Activated CD8-positive, alpha-beta memory T cell treated with anti-CD3 and anti-CD28 coated beads for 36 hours (primary cell): ENCODE measurements around the gene SYCP2L. TPM values are rescaled to one million over a fixed set of nuclear protein-coding genes. Genes with fewer than 3 reads are reported as not detected.
"Not testable (repeated sequence)": the region's sequence is repeated elsewhere in the genome, so short reads cannot be mapped to it uniquely, and the experiment has no call there.

ENCODE experiments used
- CTCF ChIA-PET: fragments of 350-600 bp; sonication (Branson Sonifier 250); formaldehyde crosslinking; loops from one replicate; lab custom pipeline; 2021; ENCODE audit warnings: antibody characterized with exemption; lab: Charles Lee
- POLR2A ChIA-PET: fragments of 350-600 bp; sonication (Branson Sonifier 250); formaldehyde crosslinking; loops from one replicate; lab custom pipeline; 2021; ENCODE audit warnings: antibody characterized with exemption; lab: Charles Lee
- total RNA-seq, 2 experiments: library from RNA; stranded (reverse); gene quantifications; one replicate each; pipeline ENCODE4 v1.2.3, GENCODE V29; 2021

The SYCP2L gene
- total RNA-seq, 2 experiments from 2014 or later, result not detected

DNA sequence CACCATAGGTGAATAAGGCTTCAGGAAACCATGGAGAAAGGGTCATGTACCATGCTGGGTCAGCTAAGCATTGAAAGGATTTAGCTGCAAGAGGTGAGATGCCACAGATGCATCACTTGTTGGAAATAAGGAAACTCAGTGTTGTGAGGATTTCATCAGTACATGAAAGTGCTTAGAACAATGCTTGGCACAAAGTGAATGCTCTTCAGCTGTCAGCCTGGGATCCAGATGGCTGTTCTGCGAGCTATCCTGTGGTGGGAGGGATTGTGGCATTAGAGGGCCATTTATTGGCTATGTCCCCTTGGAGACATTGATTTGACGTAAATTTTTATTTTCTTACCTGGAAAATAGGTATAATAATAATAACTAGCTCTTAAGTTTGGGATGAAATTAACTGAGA lies 104.3 kb downstream of the SYCP2L start:
- POLR2A ChIA-PET, result no interaction called here
- CTCF ChIA-PET, result no interaction called here

DNA sequence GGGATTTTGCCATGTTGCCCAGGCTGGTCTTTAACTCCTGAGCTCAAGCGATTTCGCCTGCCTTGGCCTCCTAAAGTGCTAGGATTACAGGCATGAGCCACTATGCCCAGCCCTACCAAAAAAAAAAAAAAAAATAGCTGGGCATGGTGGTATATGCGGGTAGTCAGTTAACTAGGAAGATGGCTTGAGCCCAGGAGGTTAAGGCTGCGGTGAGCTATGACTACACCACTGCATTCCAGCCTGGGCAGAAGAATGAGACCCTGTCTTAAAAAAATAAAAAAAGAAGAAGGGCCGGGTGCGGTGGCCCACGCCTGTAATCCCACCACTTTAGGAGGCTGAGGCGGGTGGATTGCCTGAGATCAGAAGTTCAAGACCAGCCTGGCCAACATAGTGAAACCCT lies 107.0 kb downstream of the SYCP2L start:
- ChIA-PET POLR2A (no interaction called here), CTCF (interaction anchor here (0.6 to 0.7 kb wide), 2 partner anchors 75 to 1984 kb away, joined by 3 to 4 read pairs; no protein-coding TSS in a partner anchor)

DNA sequence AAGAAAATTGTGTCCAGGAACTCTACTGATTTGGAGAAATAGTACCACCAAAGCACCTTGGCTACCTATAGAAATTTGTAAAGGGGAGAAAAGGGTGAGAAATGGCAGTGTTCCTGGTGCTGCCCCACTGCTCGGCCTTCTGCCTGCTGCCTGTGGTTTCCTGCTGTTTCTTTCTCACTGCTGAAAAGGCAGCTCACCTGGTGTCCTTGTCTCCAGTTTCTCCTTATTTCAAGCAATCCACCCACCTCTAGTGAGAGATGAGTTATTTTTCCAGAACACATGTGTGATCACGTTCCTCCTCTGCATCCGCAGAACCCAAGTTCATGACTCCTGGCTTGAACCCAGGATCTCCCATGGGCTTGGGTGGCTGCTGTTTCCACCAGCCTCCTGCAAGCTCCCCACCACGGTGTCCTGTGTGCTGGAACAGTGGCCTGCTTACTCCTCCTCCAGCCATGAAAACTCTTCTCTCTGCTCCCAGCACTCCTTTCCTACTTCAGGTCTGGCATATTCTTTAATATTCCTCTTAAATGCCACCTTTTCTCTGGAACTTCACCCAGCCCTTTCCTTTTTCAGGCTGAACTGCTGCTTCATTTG lies 108.4 kb downstream of the SYCP2L start:
- POLR2A ChIA-PET, result no interaction called here
- CTCF ChIA-PET, result no interaction called here

DNA sequence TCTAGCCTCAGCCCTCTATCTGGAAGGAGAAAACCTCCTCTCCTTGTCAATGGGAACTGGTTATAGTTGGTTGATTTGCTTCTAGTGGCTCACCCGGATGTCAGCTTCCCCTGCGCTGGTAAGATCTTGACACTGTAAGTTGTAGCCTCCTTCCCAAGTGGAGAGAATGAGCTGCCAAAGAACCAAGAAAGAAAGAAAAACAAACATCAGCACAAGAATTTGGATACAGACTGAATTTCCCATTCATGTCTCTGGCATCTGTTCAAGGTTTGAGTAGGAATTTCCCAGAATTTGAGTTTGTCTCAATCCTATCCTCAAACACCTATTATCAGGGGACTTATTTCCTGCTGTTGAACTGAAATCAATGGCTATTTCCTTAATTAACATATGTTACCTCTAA lies 113.1 kb downstream of the SYCP2L start:
- ChIA-PET CTCF (no interaction called here), POLR2A (no interaction called here)

DNA sequence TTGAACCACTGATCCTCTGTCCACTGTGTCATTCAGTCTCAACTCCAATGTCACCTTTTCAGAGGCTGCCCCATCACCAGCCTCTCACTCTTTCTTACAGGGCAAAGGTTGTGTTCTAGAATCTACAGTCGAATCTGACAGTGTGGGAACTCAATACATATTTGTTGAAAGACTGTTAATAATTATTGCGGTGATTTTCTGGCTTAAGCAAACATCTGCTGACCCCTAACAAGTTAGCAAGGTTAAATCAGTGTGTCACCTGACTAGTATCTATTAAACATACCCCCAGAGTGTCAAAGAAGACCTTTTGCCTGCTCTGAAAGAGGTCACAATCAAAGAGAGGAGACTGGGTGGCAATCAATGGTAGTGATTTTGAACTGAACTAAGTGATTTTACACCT lies 115.3 kb downstream of the SYCP2L start:
- ChIA-PET CTCF (no interaction called here), POLR2A (no interaction called here)

DNA sequence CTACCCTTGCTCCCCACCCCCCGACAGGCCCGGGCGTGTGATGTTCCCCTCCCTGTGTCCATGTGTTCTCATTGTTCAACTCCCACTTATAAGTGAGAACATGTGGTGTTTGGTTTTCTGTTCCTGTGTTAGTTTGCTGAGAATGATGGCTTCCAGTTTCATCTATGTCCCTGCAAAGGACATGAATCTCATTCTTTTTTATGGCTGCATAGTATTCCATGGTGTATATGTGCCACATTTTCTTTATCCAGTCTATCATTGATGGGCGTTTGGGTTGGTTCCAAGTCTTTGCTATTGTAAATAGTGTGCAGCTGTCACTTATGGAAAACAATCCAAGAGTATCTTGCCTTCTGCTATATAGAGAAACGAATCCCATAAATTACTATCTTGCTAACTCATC lies 116.4 kb downstream of the SYCP2L start:
- CTCF ChIA-PET, result interaction anchor here (0.6 kb wide), 1 partner anchor 761 kb away, joined by 3 read pairs; no protein-coding TSS in a partner anchor
- POLR2A ChIA-PET, result not testable (repeated sequence)

DNA sequence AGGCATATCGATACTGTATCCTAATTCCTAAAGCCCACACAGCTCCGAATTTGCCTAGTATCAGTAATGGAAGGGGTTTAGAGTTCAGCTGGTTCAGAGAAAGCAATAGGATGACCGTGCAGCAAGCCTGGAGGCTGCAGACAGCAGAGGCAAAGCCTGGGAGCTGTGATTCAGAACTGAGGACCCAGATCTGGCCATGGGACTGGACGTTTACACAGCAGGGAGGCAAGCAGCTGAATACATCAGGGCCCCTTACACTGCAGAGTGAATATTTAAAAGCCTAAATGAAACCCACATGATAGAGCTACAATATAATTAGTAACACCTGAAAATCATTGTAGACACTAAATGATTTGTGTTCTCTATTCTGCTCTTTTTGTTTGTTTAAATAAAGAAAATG lies 119.2 kb downstream of the SYCP2L start:
- CTCF ChIA-PET, result no interaction called here
- POLR2A ChIA-PET, result no interaction called here

DNA sequence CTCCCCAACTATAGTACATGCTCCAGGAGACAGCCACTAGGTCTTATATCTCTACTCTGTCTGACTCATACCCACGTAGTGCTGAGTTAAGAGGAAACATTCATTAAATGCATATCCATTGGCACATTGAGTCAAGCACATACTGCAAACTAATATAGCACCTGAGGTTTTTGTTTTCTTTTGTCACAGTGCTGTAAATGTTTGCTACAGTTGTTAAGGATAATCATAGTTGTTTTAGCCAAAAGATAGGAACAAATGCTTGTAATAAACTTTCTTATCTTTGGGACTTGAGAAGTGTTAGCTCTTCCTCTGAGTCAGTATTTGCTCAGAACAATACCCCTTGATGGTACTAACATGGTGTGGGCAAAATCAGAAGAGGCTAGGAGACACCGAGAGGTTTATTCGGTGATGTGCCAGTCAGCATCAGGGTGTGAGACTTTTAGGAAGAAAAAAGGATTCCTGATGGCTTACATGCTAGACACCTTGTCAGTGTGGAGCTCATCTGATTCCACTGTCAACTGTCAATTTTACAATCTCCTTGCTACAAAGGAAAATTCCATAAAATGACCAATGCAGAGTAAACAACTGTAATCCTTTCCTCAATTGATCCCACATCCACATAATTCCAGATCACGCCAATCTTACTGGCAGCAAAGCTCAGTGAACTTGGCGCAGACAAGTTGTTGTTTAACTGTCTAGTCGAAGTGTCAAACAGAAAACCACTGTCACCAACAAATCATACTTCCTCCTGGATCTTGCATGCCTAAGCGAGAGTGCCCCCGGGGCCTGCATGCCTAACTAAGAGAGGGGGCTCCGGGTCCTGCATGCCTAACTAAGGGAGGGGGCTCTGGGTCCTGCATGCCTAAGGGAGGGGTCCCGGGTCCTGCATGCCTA lies 121.1 kb downstream of the SYCP2L start:
- CTCF ChIA-PET, result no interaction called here
- POLR2A ChIA-PET, result no interaction called here

DNA sequence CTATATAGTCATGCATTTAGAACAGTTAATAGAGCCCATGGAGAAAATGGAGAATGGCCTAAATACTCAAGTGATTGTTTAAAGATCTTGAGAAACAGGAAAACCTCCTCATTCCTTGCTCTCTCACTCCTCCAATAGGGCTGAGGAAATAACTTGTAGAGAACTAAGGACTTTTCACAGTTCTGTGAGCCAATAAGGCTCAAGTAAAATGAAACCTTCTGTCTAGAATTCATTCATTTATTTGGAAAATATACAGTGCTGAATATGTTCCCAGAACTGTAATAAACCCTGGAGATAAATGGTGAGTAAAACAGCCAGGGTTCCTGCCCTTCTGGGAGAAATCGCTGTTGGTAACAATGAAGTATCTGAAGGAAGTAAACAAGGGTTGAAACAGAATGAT lies 122.0 kb downstream of the SYCP2L start:
- ChIA-PET CTCF (no interaction called here), POLR2A (no interaction called here)

DNA sequence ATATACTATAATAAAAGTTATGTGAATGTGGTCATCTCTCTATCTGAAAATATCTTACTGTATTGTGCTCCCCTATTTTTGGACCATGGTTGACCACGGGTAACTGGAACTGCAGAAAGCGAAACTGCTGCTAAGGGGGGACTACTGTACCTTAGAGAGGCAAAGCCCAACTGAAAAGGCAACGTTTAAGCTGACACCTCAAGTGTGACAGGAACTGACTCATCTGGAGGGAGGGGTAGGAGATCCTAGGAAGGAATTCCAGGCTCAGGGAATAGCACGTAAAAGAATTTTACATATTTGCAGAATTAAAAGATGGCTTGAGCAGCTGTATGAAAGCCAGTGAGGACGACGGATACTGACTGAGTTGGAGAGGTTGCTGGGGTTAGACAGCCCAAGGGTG lies 122.5 kb downstream of the SYCP2L start:
- CTCF ChIA-PET, result interaction anchor here (0.6 kb wide), 1 partner anchor 14 kb away, joined by 3 read pairs; no protein-coding TSS in a partner anchor

DNA sequence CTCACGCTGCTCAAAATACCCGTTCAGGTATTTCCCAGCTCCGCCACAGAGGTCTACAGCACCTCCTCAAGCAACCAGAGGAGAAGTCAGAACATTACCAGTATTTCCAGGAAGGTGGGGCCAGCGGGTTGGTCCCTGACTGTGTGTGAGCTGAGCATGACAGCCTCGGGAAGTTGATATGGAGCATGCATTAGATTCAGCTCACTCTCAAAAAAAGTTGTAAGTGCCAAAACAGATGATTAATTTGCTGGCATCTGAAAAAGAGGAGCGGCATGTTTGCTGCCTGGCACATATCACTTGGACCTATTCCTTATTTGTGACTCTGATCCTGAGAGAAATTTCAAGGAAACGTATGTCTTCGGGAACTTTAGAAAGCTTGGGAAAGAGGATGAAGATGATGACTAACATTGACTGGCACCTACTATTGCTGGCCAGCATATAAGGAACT lies 125.0 kb downstream of the SYCP2L start:
- ChIA-PET POLR2A (no interaction called here), CTCF (no interaction called here)

More for the DNA sequence above, 122.5 kb downstream of the SYCP2L start:
- POLR2A ChIA-PET, result no interaction called here

DNA sequence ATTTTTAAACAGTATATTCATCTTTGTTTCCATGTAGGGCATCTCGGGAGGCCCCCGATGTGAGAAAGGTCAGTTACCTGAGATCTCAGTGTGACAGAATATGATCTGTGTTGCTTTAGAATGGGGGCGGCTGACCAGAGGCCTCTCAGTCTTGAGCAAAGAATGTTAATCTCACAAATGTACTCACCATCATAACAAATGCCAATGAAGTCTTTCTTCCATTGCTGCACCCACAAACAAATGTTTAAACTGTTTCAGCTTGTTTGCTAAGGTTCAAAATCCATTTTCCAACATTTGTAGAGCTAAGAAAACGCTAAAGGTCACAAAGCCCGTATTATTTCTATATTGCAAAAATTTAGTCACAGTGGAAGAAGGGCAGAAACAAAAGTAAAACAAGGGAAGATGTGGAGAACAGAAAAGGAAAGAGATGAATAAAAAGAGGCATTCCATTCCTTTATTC lies 125.5 kb downstream of the SYCP2L start:
- POLR2A ChIA-PET, result no interaction called here
- CTCF ChIA-PET, result no interaction called here

DNA sequence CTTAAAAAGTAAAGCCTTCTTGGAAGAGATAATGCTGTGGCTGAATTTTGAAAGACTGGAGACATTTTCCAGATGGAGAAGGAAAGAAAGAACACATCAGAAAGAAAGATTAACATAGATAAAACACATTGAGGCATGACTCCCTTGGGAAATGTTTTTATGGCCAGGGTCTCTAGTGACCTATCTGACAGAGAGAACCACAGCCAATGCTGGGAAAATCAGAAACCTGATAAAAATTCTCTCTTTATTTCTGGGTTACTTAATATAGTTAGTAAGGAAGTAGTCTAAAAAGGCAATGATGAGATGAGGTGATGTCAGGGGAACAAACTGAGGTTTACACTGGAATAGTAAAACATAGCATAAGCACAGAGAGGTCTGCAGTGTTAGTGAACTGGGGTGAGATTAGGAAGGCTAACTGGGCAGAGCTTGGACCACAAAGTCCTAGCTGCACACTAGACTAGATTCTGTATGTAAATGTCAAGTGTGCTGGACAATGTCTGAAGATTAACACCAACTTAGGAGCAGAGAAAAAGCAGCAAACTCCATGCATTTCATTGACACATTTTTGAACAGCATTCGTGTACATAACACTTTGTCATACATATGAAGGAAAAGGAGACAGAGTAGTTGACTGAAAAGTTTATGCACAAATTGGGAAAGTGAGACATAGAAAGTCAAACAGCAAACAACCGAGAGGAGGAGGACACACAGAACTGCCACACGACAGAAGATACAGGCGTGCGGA lies 126.3 kb downstream of the SYCP2L start:
- ChIA-PET CTCF (no interaction called here), POLR2A (no interaction called here)

DNA sequence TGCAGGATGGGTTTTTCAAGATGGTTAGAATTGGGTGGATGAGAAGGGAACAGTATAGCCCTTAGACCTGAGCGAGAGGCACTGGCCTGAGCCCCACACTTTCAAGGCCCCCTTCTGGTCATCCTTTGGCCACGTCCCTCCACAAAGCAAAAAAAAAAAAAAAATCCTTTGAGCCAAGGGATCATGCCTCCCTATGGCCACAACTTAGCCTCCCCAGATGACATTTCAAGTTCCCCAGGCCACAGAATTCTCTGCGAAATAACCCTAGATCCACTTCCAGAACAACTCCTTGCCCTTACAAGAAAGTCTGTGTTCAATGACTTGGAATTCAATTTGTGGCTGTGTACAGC lies 126.8 kb downstream of the SYCP2L start:
- POLR2A ChIA-PET, result no interaction called here
- CTCF ChIA-PET, result no interaction called here

DNA sequence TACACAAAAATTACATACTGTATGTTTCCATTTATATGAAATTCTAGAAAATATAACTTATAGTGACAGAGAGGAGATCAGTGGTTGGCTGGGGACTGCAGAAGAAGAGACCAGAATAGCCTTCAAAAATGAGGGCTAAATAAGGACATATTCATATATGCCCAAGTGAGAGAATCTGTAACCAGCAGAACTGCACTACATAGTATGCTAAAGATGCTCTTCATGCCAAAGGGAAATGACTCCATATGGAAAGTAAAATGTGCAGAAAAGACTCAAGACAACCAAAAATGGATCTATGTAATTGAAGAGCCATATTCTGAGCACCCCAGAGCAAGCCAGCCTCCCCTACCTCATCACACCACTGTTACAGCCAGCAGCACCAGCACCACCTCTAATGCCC lies 128.2 kb downstream of the SYCP2L start:
- ChIA-PET POLR2A (no interaction called here), CTCF (no interaction called here)

DNA sequence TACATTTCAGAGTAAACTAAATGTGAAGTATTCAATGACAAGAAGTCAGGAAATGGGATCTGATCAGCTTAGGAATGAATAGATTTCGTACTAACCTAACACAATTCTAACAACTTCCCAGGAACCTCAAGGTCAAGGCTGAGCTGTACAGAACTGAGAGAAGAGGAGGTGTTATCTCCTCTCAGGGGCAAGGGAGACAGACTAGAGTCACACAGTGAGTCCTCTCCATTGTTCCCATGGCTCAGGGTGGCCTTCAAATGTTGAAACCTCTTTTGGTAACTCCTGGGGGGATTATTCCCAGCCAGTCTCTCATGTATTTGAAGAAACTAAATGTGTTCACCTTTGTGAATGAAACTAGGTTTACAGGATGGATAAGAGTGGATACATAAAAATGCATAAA lies 129.6 kb downstream of the SYCP2L start:
- ChIA-PET CTCF (no interaction called here), POLR2A (no interaction called here)

DNA sequence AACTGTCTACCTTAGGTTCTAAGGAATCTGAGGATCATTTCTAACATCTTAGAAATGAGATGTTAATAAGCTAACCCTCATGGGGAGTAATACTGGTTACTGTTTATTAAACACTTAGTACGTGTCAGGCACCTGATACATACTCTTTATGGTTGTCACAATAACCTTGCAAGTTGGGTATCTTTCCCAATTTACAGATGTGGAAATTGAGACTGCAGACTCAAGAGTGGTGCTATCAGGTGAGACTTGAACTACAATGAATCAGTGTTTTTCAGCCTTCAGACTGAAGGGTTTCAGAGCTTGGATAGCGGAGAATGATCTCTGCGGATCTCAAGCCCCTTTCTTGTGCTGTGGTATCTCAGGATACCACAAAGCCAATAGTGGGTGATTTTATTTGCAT lies 130.2 kb downstream of the SYCP2L start:
- CTCF ChIA-PET, result no interaction called here

DNA sequence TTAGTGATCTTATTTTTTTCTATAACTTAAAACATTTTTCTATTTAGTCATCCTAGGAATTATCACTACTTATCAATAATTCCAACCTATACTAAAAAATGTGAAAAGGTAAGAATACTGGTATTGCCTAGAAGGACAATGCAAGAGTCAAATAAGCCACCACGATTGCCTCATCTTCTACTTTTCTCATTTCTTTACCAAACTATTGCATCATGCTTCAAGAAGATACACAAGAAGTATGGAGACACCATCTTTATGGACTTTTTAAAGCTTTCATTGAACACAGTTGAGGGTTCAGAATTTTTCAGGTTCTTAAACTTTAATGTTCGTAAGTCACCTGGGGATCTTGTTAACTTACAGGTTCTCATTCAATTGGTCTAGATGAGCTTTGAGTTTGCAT lies 131.4 kb downstream of the SYCP2L start:
- POLR2A ChIA-PET, result no interaction called here
- CTCF ChIA-PET, result no interaction called here

More for the DNA sequence above, 130.2 kb downstream of the SYCP2L start:
- POLR2A ChIA-PET, result no interaction called here

DNA sequence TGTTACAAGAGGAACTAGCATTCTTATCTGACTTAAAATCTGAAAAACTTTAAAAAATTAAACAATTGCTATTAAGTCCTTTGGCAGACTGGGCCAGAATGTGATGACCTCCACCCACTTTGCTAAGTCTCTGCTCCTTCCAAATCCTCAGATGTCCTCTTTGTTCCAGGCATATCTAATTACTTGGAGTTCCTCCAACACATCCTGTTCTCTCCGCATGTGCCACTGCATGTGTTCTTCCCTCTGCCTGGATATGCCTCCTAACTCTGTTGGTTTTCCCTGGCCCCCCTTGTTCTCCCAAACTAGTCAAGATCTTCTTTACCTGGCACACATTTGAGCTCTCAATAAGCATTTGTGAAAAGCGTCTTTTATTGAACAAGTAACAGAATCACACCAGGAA lies 134.2 kb downstream of the SYCP2L start:
- CTCF ChIA-PET, result no interaction called here
- POLR2A ChIA-PET, result no interaction called here

DNA sequence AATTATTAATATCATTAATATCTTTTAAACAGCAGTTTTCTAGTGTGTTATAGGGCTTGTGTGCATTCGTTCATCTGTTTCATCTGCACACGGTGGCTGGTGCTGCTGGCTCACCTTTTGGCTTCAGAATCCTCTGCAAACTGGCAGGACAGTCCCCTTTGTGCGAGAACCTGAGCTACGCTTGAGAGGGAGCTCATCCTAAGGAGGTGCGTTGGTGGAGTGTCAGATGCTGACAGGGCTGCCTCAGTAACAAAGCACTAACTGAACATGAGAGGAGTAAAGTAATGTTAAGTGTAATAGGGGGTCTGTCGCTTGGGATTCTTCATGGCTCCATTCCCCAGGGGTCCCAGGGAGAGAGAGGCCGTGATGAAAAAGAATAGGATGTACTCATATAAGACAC lies 134.9 kb downstream of the SYCP2L start:
- POLR2A ChIA-PET, result no interaction called here
- CTCF ChIA-PET, result no interaction called here
